H1 (cell line): ENCODE results near the gene CDCA4.

Experiments used
- E2F6 ChIP-seq: IDR thresholded peaks from 2 replicates; pipeline ENCODE4 v1.6.1; 2012; ENCODE audit warnings: inconsistent platforms
- EP300 ChIP-seq, 2 experiments: IDR thresholded peaks; 1 replicate in 1 of 2; 2 replicates in 1 of 2; pipeline ENCODE4 v1.6.1; 2011 to 2012; ENCODE audit warnings: low read depth in 2 of 2, low read length in 2 of 2, mild to moderate bottlenecking in 2 of 2, borderline replicate concordance in 1 of 2, inconsistent platforms in 1 of 2, moderate library complexity in 1 of 2
- POLR2A ChIP-seq, 2 experiments: IDR thresholded peaks; 1 replicate in 1 of 2; 2 replicates in 1 of 2; pipeline ENCODE4 v1.6.1; 2011; ENCODE audit warnings: low read depth in 2 of 2, low read length in 2 of 2, mild to moderate bottlenecking in 2 of 2; ENCODE audit errors: control extremely low read depth in 1 of 2
- POLR2AphosphoS5 ChIP-seq: IDR thresholded peaks from 2 replicates; pipeline ENCODE4 v1.6.1; 2011; ENCODE audit warnings: low read depth, low read length
- RBBP5 ChIP-seq: IDR thresholded peaks from 2 replicates; pipeline ENCODE4 v1.7.1; 2012; ENCODE audit warnings: low read depth, mild to moderate bottlenecking, inconsistent platforms, low read length, moderate library complexity, borderline replicate concordance
- SUZ12 ChIP-seq: fragments of 200-600 bp; sonication (generic); IDR thresholded peaks from 2 replicates; pipeline ENCODE4 v1.6.1; 2012; ENCODE audit warnings: mild to moderate bottlenecking, inconsistent platforms, low read length, moderate library complexity, mixed read lengths
- TAF1 ChIP-seq: IDR thresholded peaks from 2 replicates; pipeline ENCODE4 v1.6.1; 2011; ENCODE audit warnings: mild to moderate bottlenecking, low read depth, low read length
- USF2 ChIP-seq: IDR thresholded peaks from 2 replicates; pipeline ENCODE4 v1.6.1; 2011; ENCODE audit warnings: low read length, improper control_type of control experiment
- TF ChIP-seq, protein P1 (sequence below), 3 experiments: IDR thresholded peaks; 1 replicate in 2 of 3; 2 replicates in 1 of 3; pipeline versions ENCODE4 v1.5.1 to v1.6.1; 2011; ENCODE audit warnings: low read length in 3 of 3, mild to moderate bottlenecking in 3 of 3, inconsistent platforms in 2 of 3, low read depth in 1 of 3, moderate library complexity in 1 of 3; ENCODE audit not compliant: insufficient read depth in 1 of 3; ENCODE audit errors: control extremely low read depth in 1 of 3

- TF ChIP-seq POLR2A (IDR thresholded peaks at IDR 0.05; ENCODE audit: control extremely low read depth in 1 of 2, low read depth in 2 of 2, low read length in 2 of 2) (no peak), SUZ12 (no peak), EP300 (IDR thresholded peaks at IDR 0.05; ENCODE audit: borderline replicate concordance in 1 of 2, low read depth in 2 of 2, low read length in 2 of 2) (no peak), USF2 (no peak), RBBP5 (no peak), E2F6 (no peak), POLR2AphosphoS5 (no peak), TAF1 (no peak)
- TF ChIP-seq, protein P1, sequence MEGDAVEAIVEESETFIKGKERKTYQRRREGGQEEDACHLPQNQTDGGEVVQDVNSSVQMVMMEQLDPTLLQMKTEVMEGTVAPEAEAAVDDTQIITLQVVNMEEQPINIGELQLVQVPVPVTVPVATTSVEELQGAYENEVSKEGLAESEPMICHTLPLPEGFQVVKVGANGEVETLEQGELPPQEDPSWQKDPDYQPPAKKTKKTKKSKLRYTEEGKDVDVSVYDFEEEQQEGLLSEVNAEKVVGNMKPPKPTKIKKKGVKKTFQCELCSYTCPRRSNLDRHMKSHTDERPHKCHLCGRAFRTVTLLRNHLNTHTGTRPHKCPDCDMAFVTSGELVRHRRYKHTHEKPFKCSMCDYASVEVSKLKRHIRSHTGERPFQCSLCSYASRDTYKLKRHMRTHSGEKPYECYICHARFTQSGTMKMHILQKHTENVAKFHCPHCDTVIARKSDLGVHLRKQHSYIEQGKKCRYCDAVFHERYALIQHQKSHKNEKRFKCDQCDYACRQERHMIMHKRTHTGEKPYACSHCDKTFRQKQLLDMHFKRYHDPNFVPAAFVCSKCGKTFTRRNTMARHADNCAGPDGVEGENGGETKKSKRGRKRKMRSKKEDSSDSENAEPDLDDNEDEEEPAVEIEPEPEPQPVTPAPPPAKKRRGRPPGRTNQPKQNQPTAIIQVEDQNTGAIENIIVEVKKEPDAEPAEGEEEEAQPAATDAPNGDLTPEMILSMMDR (IDR thresholded peaks at IDR 0.05; ENCODE audit: control extremely low read depth in 1 of 3, insufficient read depth in 1 of 3, low read depth in 1 of 3, low read length in 3 of 3): no peak
Observed at GRCh38 chr14:105059925-105060565, 39.2 kb upstream of the CDCA4 start.
